ENCODE data around the gene NDST3.

- TF ChIP-seq TAF1 (conservative IDR thresholded peaks at IDR 0.05) (no peak), YY1 (IDR thresholded peaks at IDR 0.05) (no peak), CTCF (IDR thresholded peaks at IDR 0.05; ENCODE audit: low read depth, low read length, missing input control) (no peak), RAD21 (IDR thresholded peaks at IDR 0.05) (no peak), RXRA (IDR thresholded peaks at IDR 0.05) (no peak)
Observed at GRCh38 chr4:118036336-118036735, 2.0 kb downstream of the NDST3 start.

All from liver (tissue), 3 donors.